Cortex of kidney (tissue), 1 donor: ENCODE results near the gene TFCP2.

Experiments
- DNase-seq: peaks from one replicate; lab custom pipeline; 2025; lab: John Stamatoyannopoulos, UW

Gene TFCP2

GRCh38 chr12:51150777-51151176, 22.2 kb downstream of the TFCP2 start:
- no peak for DNase-seq

- no peak for DNase-seq
Measured at GRCh38 chr12:51147309-51147708, 25.6 kb downstream of the TFCP2 start.

- no peak for DNase-seq
Measured at GRCh38 chr12:51139292-51139844, 33.6 kb downstream of the TFCP2 start.

- DNase-seq = no peak
Measured at GRCh38 chr12:51132693-51133092, 40.2 kb downstream of the TFCP2 start.

- DNase-seq = no peak
Measured at GRCh38 chr12:51131745-51132521, 41.0 kb downstream of the TFCP2 start.

- DNase-seq = no peak
Measured at GRCh38 chr12:51128919-51129318, 44.0 kb downstream of the TFCP2 start.

GRCh38 chr12:51127050-51127729, 45.7 kb downstream of the TFCP2 start:
- no peak for DNase-seq

- no peak for DNase-seq
Measured at GRCh38 chr12:51126297-51126696, 46.6 kb downstream of the TFCP2 start.

GRCh38 chr12:51124504-51124903, 48.4 kb downstream of the TFCP2 start:
- no peak for DNase-seq

- no peak for DNase-seq
Measured at GRCh38 chr12:51122844-51123243, 50.1 kb downstream of the TFCP2 start.

- no peak for DNase-seq
Measured at GRCh38 chr12:51118706-51119105, 54.2 kb downstream of the TFCP2 start.

GRCh38 chr12:51115533-51115932, 57.4 kb downstream of the TFCP2 start:
- no peak for DNase-seq

- DNase-seq = no peak
Measured at GRCh38 chr12:51108136-51108535, 64.8 kb downstream of the TFCP2 start.

- no peak for DNase-seq
Measured at GRCh38 chr12:51103977-51104376, 69.0 kb downstream of the TFCP2 start.

- DNase-seq = no peak
Measured at GRCh38 chr12:51098611-51099010, 74.3 kb downstream of the TFCP2 start.

GRCh38 chr12:51090705-51091229, 82.2 kb downstream of the TFCP2 start:
- no peak for DNase-seq

GRCh38 chr12:51087818-51088217, 85.1 kb downstream of the TFCP2 start:
- DNase-seq = no peak

GRCh38 chr12:51086933-51087332, 86.0 kb downstream of the TFCP2 start:
- DNase-seq = no peak

GRCh38 chr12:51085757-51086156, 87.2 kb downstream of the TFCP2 start:
- no peak for DNase-seq

GRCh38 chr12:51083126-51083833, 89.7 kb downstream of the TFCP2 start, which contains the start of gene CSRNP2:
CSRNP2 (minus strand) TSS chr12:51083596; CDS start chr12:51076561, 7,035 bp downstream.
- peak; percentile 89 for DNase-seq

- DNase-seq = no peak
Measured at GRCh38 chr12:51082561-51083125, 90.3 kb downstream of the TFCP2 start.

GRCh38 chr12:51081421-51081820, 91.5 kb downstream of the TFCP2 start:
- no peak for DNase-seq
